ENCODE data around the gene ARPC5L. TPM values are rescaled to one million over a fixed set of nuclear protein-coding genes. Genes with fewer than 3 reads are reported as not detected.
A peak's percentile ranks its signal among the peaks of the same experiment; 100 is the strongest.

ARPC5L gene
- total RNA-seq, 2 donors from 2014 or later, result 50.9 to 51.4 TPM

- no peak overlapping the region for H3K4me3 Mint-ChIP-seq
- H3K4me1 Mint-ChIP-seq, result peaks cover 6% of the 10 kb centered on the region
- no peak overlapping the region for H3K27ac ChIP-seq (ENCODE audit: low read depth, low read length)
- DNase-seq, result no peak
- H3K4me3 ChIP-seq (ENCODE audit: low read length), result no peak overlapping the region
- no peaks in the 10 kb centered on the region for H3K27me3 ChIP-seq (ENCODE audit: control insufficient read depth, insufficient read depth, low read length, poor library complexity, severe bottlenecking)
- no peaks in the 10 kb centered on the region for H3K9me3 ChIP-seq (ENCODE audit: control insufficient read depth, low read length)
- H3K4me1 ChIP-seq (ENCODE audit: control insufficient read depth, insufficient read depth, low read length), result no peaks in the 10 kb centered on the region
- no peak overlapping the region for H3K9ac ChIP-seq (ENCODE audit: extremely low read depth, low read length, poor library complexity, severe bottlenecking)
- no peaks in the 10 kb centered on the region for H3K27me3 Mint-ChIP-seq (ENCODE audit: insufficient read depth)
- no peaks in the 10 kb centered on the region for H3K9me3 Mint-ChIP-seq
- H3K27ac Mint-ChIP-seq, result peak overlapping the region; percentile 16
- no peak for TF ChIP-seq CTCF (conservative IDR thresholded peaks at IDR 0.05)
- H3K36me3 ChIP-seq (ENCODE audit: control insufficient read depth, insufficient read depth, low read length), result peaks cover 60% of the 10 kb centered on the region
- WGBS, 2 experiments (ENCODE audit: insufficient coverage in 1 of 2, insufficient read length in 1 of 2), result 100% methylated on average over 1 of the region's 1 CpG; no CpG with 5 or more reads in 1 of the 2 experiments
- H3K36me3 Mint-ChIP-seq (ENCODE audit: low read depth), result peaks cover 54% of the 10 kb centered on the region
Observed at GRCh38 chr9:124878021-124878420, 16.1 kb downstream of the ARPC5L start.

- Histone ChIP-seq H3K27ac (ENCODE audit: low read depth, low read length) (no peak overlapping the region), H3K4me1 (ENCODE audit: control insufficient read depth, insufficient read depth, low read length) (no peaks in the 10 kb centered on the region), H3K36me3 (ENCODE audit: control insufficient read depth, insufficient read depth, low read length) (peaks cover 55% of the 10 kb centered on the region), H3K9me3 (ENCODE audit: control insufficient read depth, low read length) (no peaks in the 10 kb centered on the region), H3K9ac (ENCODE audit: extremely low read depth, low read length, poor library complexity, severe bottlenecking) (no peak overlapping the region), H3K27me3 (ENCODE audit: control insufficient read depth, insufficient read depth, low read length, poor library complexity, severe bottlenecking) (no peaks in the 10 kb centered on the region), H3K4me3 (ENCODE audit: low read length) (no peak overlapping the region)
- Mint-ChIP-seq H3K27ac (peak overlapping the region; percentile 16), H3K9me3 (no peaks in the 10 kb centered on the region), H3K4me3 (no peak overlapping the region), H3K36me3 (ENCODE audit: low read depth) (peaks cover 49% of the 10 kb centered on the region), H3K27me3 (ENCODE audit: insufficient read depth) (no peaks in the 10 kb centered on the region), H3K4me1 (peaks cover 3% of the 10 kb centered on the region)
- no peak for TF ChIP-seq CTCF (conservative IDR thresholded peaks at IDR 0.05)
- 94% methylated on average over 4 to 6 of the region's 6 CpGs for WGBS, 2 experiments (ENCODE audit: insufficient coverage in 1 of 2, insufficient read length in 1 of 2)
- no peak for DNase-seq
Observed at GRCh38 chr9:124878518-124878917, 16.6 kb downstream of the ARPC5L start.

- peak overlapping the region; percentile 35 for H3K27ac Mint-ChIP-seq
- H3K36me3 Mint-ChIP-seq (ENCODE audit: low read depth), result peaks cover 46% of the 10 kb centered on the region
- peaks cover 4% of the 10 kb centered on the region for H3K4me1 Mint-ChIP-seq
Observed at GRCh38 chr9:124879226-124879625, 17.3 kb downstream of the ARPC5L start.

More at GRCh38 chr9:124879226-124879625, 17.3 kb downstream of the ARPC5L start:
- Histone ChIP-seq H3K9me3 (ENCODE audit: control insufficient read depth, low read length) (no peaks in the 10 kb centered on the region), H3K27ac (ENCODE audit: low read depth, low read length) (no peak overlapping the region), H3K27me3 (ENCODE audit: control insufficient read depth, insufficient read depth, low read length, poor library complexity, severe bottlenecking) (no peaks in the 10 kb centered on the region), H3K36me3 (ENCODE audit: control insufficient read depth, insufficient read depth, low read length) (peaks cover 48% of the 10 kb centered on the region), H3K9ac (ENCODE audit: extremely low read depth, low read length, poor library complexity, severe bottlenecking) (no peak overlapping the region), H3K4me1 (ENCODE audit: control insufficient read depth, insufficient read depth, low read length) (no peaks in the 10 kb centered on the region), H3K4me3 (ENCODE audit: low read length) (no peak overlapping the region)
- TF ChIP-seq CTCF (conservative IDR thresholded peaks at IDR 0.05), result no peak
- Mint-ChIP-seq H3K4me3 (no peak overlapping the region), H3K27me3 (ENCODE audit: insufficient read depth) (no peaks in the 10 kb centered on the region), H3K9me3 (no peaks in the 10 kb centered on the region)
- 92 to 95% methylated on average over 7 to 10 of the region's 10 CpGs for WGBS, 2 experiments (ENCODE audit: insufficient coverage in 1 of 2, insufficient read length in 1 of 2)
- no peak for DNase-seq
